Effector CD8-positive, alpha-beta T cell (primary cell): Measurements from ENCODE around the gene RGS17.
"Not testable (repeated sequence)": the region's sequence is repeated elsewhere in the genome, so short reads cannot be mapped to it uniquely, and the experiment has no call there.

Source experiments
- DNase-seq: peaks from one replicate; lab custom pipeline; 2025; lab: John Stamatoyannopoulos, UW

The RGS17 gene

DNA sequence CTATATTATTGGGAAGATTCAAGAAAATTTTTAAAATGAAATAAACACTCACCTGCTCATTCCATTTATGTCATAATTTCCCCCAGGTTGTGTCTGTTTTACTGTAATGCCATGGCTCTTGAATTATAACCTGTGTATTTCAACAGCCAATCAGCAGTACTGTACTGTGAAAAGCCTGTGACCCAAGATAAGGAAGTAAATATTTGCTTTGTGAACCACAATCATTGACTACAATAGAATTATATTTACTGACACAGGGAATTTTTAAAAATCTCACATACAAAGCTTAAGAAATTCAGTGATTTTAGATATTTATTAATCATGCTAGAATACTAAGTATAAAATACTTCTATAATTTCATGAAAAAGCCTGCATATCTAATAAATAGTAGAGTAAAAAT is 6.0 kb downstream of the RGS17 start:
- no peak for DNase-seq

DNA sequence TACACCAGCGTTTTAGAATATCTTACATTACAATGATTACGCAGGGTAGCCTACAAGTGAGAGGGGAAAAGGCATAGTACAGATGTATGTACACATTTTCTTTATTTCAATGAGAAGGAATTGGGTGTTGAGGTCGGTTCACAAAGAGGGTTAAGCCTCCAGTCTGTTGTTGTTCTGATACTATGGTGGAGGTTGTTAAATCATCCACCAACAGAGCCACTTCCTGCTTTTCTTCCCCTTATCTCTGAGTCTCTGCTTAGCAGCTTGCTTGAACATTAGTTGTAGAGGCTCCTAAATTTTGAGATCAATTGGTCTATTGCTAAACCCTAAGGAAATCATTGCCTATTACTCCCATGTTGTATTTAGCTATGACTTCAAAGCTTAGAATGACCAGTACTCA is 7.3 kb downstream of the RGS17 start:
- no peak for DNase-seq

DNA sequence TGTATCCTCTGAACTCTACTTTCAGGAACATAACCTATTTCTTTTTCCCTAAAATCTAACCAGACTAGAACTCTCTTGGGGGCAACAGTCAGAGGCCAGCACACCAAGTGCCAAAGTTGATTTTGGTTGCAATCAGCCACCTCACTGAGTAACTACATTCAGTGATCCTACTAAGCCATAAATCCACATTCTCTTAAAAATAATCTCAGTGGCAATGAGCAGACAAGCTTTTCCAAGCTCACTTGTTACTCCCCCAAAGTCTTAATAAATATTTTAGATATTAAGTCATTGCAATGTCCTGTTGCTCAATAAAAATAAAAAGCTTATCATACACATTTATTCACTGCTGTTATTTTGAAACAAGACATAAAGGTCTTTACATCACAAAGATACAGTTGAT is 9.8 kb downstream of the RGS17 start:
- no peak for DNase-seq

DNA sequence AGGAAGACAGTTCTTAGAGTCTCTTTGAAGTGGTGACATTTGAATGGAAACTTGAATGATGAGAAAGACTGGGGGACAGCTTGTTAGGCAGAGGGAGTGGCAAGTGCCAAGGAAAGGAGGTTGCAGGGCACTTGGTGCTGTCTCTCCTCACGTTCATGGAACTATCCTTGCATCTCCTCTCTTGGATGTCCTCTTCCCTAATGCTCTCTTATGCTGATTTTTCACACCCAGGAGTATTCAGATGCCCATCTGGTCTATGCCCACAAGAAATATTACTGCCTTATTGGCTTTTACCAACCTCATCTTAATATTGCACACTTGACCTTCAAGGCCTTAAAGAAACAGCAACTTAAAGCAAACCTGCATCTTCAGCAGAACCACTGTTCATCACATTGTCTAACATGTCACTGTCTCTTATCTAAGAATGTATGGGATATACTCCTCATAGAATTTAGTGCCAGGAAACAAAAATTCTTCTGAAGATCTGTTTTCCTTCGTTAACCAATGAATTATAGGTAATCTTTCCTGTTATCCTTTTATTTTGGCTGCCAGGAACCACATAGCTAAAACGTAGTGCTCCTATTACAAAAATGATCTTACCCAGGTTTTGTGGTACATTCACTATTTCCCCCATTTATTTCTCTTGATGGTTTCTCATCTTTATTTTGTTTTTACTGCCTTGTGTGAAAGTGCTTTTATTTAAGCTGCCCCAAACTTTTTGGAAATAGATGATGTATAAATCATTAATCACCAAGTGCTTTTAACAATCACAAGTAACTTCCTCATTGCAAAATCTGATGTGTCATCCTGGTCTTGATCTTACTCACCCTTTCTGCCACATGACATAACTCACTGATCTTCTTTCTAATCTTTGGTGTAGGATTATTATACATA is 12.8 kb downstream of the RGS17 start:
- no peak for DNase-seq

DNA sequence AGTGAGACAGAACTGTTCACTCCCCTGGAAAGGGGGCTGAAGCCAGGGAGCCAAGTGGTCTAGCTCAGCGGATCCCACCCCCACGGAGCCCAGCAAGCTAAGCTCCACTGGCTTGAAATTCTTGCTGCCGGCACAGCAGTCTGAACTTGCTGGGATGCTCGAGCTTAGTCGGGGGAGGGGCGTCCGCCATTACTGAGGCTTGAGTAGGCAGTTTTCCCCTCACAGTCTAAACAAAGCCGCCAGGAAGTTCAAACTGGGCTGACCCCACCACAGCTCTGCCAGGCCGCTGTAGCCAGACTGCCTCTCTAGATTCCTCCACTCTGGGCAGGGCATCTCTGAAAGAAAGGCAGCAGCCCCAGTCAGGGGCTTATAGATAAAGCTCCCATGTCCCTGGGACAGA is 20.0 kb downstream of the RGS17 start:
- not testable (repeated sequence) for DNase-seq

DNA sequence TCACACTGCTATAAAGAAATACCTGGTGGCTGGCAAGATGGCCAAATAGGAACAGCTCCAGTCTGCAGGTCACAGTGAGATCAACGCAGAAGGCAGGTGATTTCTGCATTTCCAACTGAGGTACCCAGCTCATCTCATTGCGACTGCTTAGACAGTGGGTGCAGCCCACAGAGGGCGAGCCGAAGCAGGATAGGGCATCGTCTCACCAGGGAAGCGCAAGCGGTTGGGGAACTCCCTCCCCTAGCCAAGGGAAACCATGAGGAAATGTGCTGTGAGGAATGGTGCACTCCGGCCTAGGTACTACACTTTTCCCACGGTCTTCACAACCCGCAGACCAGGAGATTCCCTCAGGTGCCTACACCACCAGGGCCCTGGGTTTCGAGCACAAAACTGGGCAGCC is 20.5 kb downstream of the RGS17 start:
- not testable (repeated sequence) for DNase-seq

DNA sequence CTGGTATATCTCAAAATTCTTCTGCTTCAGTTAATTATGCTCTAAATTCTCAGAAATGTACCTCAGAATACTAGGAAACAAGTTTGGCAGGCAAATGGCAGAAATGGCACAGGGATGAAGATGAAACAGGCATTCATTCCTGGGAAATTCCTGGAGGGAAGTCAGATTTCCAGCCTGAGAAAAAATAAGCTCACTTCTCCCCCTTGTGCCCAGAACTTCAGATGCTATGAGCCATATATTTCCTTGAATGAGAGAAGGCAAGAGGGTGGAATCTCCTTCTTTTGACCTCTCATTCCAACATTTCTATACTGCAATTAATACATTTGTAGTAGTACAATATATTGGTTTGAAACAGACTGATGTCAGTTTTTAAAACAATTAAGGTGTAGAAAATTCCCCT is 22.8 kb downstream of the RGS17 start:
- DNase-seq: no peak

DNA sequence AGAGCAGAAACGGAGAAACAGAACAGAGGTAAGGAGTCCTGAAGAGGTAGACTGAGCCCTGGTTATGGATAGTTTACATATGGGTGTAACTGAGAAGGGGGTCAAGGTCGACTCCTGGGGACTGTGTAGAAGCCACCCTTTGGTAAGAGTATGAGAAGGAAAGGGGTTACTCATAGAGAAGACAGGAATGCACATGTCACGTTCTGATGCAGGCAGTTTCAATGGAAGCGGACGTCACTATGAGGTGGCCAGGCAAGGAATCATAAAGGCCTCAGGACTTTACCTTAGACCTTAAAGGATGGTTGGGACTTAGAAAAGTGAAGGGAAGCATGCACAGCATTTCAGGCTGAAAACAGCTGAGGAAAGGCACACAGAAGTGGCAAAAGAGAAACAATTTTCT is 25.1 kb downstream of the RGS17 start:
- DNase-seq: no peak

DNA sequence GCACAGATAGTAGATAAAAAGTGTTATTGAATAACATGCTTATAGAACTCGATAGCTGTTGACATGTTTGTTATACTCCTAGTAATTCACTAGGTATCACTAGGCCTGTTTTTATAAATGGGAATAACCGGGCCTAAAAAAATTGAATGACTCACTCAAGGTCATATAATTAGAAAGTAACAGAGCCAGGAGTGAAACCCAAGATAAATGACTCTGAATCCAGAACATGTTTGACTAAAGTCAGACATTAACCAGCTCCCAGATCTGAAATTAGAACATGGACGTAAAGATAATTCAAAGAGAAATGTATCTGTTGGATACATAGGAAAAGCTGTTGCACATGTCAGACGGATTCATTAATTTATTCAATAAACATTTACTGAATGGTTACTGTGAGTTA is 26.9 kb downstream of the RGS17 start:
- no peak for DNase-seq

DNA sequence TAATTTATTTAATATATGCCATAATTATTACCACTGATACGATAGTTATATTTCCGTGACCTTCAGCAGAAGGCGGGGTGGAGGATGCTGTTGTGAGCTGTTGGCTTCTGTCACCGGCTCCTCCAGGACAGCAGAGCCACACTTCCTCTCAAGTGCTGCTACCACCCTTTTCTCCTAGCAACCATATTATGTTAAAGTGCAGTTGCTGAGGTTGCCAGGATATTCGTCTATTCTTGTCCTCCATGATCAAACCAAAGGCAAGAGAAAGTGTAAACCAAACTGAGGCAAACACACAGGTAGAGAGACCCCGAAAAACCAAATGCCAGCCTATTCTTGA is 27.8 kb downstream of the RGS17 start:
- no peak for DNase-seq

DNA sequence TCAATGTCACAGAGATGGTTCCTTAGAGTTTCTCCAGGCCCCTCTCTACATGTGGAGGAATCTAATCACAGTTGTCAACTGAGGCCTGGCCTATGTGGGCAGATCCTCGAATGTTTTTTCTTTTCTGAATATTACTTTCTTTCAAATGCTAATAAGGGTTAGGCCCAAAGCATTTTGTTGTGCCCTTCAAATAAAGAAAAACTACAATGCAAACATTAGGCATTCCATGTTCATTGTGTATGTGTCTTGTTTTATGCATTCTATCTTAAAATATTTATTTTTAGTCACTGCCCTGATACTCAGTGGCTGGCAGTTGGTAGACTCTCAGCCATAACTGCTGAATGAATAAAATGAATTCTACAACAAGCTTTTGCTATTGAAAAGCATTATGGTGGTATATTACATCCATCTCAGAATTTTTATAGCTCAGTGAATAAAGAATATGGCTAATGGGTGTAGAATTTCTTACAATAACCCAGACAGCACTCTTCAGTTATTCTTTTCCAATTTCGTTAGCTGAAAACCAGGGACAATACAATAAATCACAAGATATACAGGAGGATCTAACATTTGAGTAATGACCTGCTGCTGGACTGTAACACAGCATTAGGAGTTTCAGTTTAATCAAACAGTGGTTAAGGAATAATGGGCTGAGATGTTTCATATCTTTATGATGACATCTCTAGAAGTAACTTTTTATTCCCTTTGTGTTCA is 28.3 kb downstream of the RGS17 start:
- DNase-seq: no peak

DNA sequence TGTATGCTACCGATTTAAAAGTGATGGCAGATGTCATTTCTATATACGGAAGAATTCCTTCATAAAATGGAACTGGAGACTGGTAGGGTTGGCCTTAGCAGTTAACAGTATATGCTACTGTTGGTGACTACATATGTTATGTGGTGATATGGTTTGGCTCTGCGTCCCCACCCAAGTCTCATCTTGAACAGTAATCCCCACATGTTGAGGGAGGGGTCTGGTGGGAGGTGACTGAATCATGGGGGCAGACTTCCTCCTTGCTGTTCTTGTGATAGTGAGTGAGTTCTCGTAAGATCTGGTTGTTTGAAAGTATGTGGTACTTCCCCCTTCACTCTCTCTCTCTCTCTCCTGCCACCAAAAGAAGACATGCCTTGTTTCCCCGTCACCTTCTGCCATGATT is 29.6 kb downstream of the RGS17 start:
- no peak for DNase-seq

DNA sequence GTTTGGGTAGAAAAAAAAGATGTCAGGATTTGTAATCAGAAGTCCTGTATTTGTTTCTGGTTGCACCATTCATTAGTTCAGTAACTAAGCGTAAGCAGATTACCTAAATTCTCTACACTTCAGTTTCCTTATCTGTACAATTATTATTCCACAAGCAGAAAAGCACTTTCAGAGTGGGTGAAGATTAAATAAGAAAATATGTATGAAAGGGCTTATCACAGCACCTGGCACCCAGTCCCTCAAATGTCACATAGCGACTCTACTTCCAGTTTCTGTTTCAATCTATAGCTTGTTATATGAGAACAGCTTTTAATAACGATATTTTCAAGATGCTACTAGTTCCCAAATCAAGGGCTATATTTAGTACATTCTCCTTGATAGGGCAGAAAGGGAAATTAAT is 31.4 kb downstream of the RGS17 start:
- no peak for DNase-seq

DNA sequence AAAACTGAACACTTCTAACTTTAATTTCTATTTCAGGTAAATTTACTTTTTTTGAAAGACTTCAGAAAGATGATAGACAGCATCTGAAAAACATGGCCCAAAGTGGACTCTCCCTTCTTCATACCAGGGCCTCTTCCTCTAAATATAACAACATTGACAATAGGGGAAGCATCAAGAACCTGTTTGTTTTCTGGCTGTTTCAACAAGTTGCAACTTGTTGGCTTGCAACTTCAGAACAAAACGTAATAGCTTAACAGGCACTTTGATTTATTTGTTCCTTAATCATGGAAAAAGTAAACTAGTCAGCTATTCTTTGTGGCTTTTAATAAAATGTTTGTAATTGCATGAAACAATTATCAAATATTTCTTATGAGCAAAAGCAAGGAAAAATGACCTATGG is 34.3 kb downstream of the RGS17 start:
- no peak for DNase-seq

DNA sequence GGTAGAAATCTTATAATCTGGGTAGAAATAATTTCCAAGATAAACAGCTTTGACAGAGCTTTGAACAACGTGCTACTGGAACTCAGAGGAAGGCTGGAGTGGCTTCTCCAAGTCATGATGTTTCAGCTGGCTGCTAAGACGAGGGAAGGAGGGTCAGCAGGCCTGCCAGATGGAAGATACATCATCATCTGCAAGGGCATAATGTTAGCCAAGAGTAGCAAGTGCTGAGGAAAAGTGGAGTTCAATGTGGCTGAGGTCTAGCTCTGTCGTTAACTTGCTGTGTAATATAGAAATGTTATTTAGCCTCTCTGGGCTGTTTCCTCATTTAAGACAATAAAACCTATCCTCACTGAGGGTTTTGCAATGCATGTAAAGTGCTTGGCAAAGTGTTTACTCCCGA is 35.1 kb downstream of the RGS17 start:
- DNase-seq: no peak

DNA sequence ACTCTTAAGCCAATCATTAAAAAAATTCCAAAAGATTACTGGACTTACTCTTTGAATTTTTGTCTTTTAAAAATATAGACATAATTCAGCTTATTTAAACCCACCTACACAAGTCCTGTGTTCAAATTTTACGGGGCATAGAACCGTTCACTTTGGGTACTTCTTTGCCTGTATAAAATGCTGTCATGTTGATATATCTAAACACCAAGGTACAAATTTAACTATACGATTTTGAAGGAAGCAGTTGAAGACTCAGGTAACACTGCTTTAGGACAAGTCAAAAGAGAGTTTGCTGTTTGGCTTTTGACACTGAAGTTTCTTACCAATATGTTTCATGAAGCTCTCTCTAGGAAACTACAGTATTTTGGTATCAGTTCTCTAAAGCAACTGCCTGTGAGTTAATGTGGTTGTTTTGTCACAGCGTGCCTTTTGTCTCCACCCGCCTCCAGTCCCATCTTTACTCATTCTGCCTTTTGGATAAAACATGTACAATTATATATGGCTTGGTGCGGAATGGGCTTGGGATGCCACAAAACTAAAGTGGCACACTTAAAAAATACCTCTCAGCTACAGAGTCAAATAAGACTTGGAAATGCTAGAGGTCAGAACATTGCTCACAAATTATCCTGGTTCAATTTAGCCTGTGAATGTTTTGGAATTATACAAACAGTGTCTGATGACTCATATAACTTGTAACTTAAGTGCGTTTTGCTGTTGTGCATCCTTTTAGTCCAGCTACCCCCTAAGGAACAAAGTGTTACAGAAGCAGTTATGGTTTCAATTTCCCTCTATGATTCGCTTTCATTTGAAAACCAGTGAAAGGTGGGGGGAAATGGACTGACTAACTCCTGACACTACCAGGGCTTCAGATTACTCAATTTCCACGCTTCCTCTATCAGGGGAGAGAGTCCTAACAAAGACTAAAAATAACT is 38.7 kb downstream of the RGS17 start:
- no peak for DNase-seq

DNA sequence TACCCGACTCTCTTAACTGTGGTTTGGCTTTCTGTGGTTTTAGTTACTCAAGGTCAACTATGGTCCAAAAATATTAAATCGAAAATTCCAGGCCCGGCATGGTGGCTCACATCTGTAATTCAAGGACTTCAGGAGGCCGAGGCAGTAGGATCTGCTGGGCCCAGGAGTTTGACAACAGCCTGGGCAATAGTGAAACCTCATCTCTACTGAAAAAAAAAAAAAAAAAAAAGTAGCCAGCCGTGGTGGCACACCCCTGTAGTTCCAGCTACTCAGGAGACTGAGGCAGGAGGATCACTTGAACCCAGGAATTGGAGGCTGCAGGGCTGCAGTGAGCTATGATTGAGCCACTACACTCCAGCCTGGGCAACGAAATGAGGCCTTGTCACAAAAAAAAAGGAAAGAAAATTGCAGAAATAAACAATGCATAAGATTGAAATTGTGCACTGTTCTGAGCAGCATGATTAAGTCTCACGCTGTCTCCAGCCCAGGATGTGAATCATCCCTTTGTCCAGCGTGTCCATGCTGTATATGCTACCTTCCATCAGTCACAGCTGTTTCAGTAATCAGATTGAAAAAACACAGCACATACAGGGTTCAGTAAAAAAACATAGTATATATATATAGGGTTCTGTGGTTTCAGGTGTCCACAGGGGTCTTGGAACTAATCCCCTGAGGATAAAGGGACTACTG is 40.7 kb downstream of the RGS17 start:
- no peak for DNase-seq

DNA sequence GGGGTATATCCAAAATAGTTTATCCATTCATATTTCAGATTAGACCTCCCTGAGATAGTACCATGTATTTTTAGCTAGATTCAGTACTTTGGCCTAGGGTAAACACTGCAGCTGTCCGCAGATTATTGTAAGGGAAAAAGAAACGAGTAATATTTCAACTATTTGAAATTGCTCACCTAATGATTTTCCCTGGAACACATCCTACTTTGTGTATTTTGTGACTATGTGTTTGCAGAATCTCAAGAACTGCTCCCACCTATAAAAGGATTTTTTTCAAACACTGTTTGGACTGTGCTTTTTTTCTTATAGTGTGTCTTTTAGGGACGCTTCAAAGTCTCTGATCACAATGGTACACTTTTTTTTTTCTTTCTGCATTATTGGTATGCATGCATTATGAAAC is 42.3 kb downstream of the RGS17 start:
- DNase-seq: no peak

DNA sequence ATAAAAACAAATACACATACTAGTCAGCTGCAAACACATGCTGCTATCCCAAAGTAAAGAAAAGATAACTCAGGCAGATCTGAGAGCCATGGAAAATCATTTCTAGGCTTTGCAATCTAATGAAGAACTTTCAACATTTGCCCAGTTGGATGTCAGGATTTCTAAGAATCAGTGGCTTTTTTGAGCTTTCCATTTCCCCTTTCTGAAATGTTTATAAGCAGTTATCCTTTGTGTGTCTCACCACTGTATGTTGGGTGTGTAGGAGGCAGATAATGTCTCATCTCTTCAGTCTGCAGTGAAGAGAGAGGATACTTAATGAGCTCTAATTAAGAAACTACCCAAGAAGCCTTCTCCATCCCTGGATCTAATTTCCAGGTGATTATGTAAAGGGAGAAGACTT is 43.6 kb downstream of the RGS17 start:
- no peak for DNase-seq

DNA sequence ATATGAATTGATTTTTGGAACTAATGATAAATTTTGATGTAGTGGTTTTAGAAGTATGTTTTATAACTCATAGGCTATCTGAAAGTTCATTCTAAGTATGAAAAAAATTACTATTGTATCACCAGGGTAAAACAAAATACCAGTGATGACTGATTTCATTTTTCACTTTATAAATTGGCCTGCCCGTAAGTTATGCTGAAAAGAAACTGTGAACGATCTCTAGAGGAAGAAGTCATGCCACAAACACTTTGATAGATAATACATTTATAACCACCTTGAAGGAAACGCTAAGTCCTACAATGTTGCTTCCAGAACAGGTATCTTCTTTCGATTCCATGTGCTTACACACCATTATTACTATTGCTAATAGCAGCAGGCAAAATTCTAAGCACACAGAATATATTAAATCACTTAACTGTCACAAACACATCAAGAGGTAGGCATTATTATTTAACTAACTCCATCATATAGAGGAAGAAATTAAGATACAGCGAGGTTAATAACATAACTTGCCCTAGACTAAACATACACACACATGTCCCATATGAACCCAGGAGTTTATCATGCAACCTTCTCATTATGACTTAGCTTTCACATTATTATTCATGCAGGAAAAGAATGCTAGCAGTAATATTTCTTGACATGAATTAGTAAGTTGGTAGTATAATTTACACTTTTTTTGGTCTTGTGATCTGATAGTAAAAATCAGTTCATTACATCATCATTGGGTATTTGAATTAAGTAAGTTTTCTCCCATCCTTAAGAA is 44.7 kb downstream of the RGS17 start:
- DNase-seq: no peak

DNA sequence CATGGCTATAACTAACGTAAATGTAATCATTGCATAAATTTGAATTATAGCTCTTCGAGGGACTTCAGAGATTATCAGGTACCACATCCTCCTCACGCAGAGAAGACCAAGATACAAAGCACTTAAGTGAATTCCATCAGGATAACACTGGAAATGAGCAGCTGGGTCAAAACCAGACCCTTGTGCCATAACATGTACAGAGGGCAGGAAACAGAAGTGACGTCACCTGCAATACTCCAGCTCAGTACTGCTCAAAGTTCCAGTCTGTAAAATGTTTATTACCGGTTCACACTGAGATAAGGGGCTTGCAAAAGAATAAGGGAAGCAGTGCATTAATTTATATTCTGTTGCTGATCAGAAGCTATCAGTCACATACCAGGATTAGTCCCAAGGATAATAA is 45.8 kb downstream of the RGS17 start:
- no peak for DNase-seq
